Measurements from ENCODE around the gene FTCD.

FTCD gene

GRCh38 chr21:46145840-46146691 is 9.3 kb downstream of the FTCD start:
- Histone ChIP-seq H3K27me3 (ENCODE audit: insufficient read depth, poor library complexity, severe bottlenecking) (no peaks in the 10 kb centered on the region), H3K36me3 (ENCODE audit: low read depth) (no peaks in the 10 kb centered on the region), H3K4me3 (ENCODE audit: severe bottlenecking) (no peak overlapping the region), H3K27ac (ENCODE audit: poor library complexity, severe bottlenecking) (no peak overlapping the region), H3K9me3 (ENCODE audit: severe bottlenecking) (no peaks in the 10 kb centered on the region), H3K4me1 (ENCODE audit: insufficient read depth, poor library complexity, severe bottlenecking) (peaks cover 3% of the 10 kb centered on the region)
- no peak for ATAC-seq (ENCODE audit: low read depth)
- TF ChIP-seq, protein P1, sequence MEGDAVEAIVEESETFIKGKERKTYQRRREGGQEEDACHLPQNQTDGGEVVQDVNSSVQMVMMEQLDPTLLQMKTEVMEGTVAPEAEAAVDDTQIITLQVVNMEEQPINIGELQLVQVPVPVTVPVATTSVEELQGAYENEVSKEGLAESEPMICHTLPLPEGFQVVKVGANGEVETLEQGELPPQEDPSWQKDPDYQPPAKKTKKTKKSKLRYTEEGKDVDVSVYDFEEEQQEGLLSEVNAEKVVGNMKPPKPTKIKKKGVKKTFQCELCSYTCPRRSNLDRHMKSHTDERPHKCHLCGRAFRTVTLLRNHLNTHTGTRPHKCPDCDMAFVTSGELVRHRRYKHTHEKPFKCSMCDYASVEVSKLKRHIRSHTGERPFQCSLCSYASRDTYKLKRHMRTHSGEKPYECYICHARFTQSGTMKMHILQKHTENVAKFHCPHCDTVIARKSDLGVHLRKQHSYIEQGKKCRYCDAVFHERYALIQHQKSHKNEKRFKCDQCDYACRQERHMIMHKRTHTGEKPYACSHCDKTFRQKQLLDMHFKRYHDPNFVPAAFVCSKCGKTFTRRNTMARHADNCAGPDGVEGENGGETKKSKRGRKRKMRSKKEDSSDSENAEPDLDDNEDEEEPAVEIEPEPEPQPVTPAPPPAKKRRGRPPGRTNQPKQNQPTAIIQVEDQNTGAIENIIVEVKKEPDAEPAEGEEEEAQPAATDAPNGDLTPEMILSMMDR (IDR thresholded peaks at IDR 0.05; ENCODE audit: poor library complexity, severe bottlenecking) = no peak
- no peak for DNase-seq (ENCODE audit: low spot score)

- Histone ChIP-seq H3K4me3 (ENCODE audit: severe bottlenecking) (no peak overlapping the region), H3K9me3 (ENCODE audit: severe bottlenecking) (no peaks in the 10 kb centered on the region), H3K27ac (ENCODE audit: poor library complexity, severe bottlenecking) (no peak overlapping the region), H3K27me3 (ENCODE audit: insufficient read depth, poor library complexity, severe bottlenecking) (no peaks in the 10 kb centered on the region), H3K4me1 (ENCODE audit: insufficient read depth, poor library complexity, severe bottlenecking) (peaks cover 3% of the 10 kb centered on the region), H3K36me3 (ENCODE audit: low read depth) (no peaks in the 10 kb centered on the region)
- TF ChIP-seq, protein P1 (IDR thresholded peaks at IDR 0.05; ENCODE audit: poor library complexity, severe bottlenecking) = no peak
- ATAC-seq (ENCODE audit: low read depth) (no peak), DNase-seq (ENCODE audit: low spot score) (no peak)
Observed at GRCh38 chr21:46145159-46145839, 10.1 kb downstream of the FTCD start.

GRCh38 chr21:46144464-46145070 is 10.8 kb downstream of the FTCD start:
- no peaks in the 10 kb centered on the region for H3K27me3 ChIP-seq (ENCODE audit: insufficient read depth, poor library complexity, severe bottlenecking)
- peaks cover 3% of the 10 kb centered on the region for H3K4me1 ChIP-seq (ENCODE audit: insufficient read depth, poor library complexity, severe bottlenecking)
- TF ChIP-seq, protein P1 (IDR thresholded peaks at IDR 0.05; ENCODE audit: poor library complexity, severe bottlenecking) = no peak
- ATAC-seq (ENCODE audit: low read depth) = no peak
- no peak for DNase-seq (ENCODE audit: low spot score)
- no peak overlapping the region for H3K4me3 ChIP-seq (ENCODE audit: severe bottlenecking)
- no peak overlapping the region for H3K27ac ChIP-seq (ENCODE audit: poor library complexity, severe bottlenecking)
- H3K9me3 ChIP-seq (ENCODE audit: severe bottlenecking) = no peaks in the 10 kb centered on the region
- H3K36me3 ChIP-seq (ENCODE audit: low read depth) = no peaks in the 10 kb centered on the region

DNA sequence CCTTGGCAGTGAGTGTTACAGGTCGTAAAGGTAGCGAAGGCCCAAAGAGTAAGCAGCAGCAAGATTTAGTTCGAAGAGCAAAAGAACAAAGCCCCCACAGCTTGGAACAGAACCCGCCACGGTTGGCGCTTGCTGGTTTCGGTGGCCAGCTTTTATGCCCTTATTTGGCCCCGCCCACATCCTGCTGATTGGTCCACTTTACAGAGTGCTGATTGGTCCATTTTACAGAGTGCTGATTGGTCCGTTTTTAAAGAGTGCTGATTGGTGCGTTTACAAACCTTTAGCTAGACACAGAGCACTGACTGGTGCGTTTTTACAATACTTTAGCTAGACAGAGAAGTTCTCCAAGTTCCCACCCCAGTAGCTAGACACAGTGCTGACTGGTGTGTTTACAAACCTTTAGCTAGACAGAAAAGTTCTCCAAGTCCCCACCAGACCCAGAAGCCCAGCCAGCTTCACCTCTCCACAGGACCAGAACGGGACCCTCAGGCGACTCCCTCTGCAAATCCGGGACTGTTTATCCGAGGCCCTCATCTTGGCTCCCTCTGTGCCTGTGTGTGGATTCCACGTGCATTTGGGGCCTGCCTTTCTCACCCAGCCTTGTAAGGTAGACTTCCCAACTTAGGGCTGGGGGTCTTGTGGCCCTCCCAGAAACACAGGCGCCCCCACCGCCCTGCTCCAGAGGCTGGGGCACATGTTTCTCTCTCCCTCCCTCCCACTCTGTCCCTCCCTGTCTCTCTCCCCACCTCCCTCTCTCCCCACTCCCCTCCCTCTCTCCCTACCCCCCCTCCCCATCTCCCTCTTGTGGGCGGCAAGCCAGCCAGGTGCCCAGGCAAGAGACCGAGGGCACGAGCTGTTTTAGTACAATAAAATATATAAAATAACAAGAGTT is 12.6 kb downstream of the FTCD start:
- TF ChIP-seq, protein P1 (IDR thresholded peaks at IDR 0.05; ENCODE audit: poor library complexity, severe bottlenecking) = no peak
- Histone ChIP-seq H3K27ac (ENCODE audit: poor library complexity, severe bottlenecking) (no peak overlapping the region), H3K36me3 (ENCODE audit: low read depth) (no peaks in the 10 kb centered on the region), H3K4me3 (ENCODE audit: severe bottlenecking) (no peak overlapping the region), H3K4me1 (ENCODE audit: insufficient read depth, poor library complexity, severe bottlenecking) (peaks cover 3% of the 10 kb centered on the region), H3K9me3 (ENCODE audit: severe bottlenecking) (no peaks in the 10 kb centered on the region), H3K27me3 (ENCODE audit: insufficient read depth, poor library complexity, severe bottlenecking) (no peaks in the 10 kb centered on the region)
- ATAC-seq (ENCODE audit: low read depth) (no peak), DNase-seq (ENCODE audit: low spot score) (no peak)

Data from RWPE2 (cell line).